Measurements from ENCODE around the gene ZNF777. TPM values are rescaled to one million over a fixed set of nuclear protein-coding genes. Genes with fewer than 3 reads are reported as not detected.
A peak's percentile ranks its signal among the peaks of the same experiment; 100 is the strongest.
"Not testable (repeated sequence)": the region's sequence is repeated elsewhere in the genome, so short reads cannot be mapped to it uniquely, and the experiment has no call there.

Gene ZNF777
- total RNA-seq, 1 experiment from 2014 or later: 15.6 TPM

DNA sequence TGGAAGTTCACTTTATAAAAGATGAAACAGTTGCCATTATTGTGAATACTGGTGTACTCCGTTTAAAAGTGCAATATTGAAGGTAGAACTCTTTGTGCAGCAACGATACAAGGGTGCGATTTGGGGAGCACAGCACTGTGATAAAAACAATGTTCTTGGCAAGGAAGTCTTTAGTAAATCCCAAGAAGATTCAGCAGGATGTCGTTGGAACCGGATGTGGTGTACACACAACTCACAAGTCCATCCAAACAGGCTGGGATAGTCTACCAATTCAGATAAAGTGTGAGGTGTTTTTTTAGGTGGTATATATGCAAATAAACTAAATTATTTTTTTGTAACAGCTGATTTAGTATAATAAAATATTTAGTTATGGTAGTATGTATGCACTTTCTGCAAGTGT is 46.7 kb downstream of the ZNF777 start:
- no peak overlapping the region for H2AK5ac ChIP-seq (ENCODE audit: insufficient read length, low read length)

DNA sequence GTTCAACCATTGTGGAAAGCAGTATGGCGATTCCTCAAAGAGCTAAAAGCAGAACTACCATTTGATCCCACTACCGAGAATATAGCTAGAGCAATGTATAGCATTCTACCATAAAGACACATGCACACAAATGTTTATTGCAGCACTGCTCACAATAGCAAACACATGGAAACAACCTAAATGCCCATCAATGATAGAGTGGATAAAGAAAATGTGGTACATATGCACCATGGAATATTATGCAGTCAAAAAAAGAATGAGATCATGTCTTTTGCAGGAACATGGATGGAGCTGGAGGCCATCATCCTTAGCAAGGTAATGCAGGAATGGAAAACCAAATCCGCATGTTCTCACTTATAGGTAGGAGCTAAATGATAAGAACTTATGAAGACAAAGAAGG is 47.8 kb downstream of the ZNF777 start:
- H3K4me1 Mint-ChIP-seq: peaks cover 11 to 13% of the 10 kb centered on the region in 2 experiments
- not testable (repeated sequence) for H2AFZ ChIP-seq (ENCODE audit: low read length); H4K20me1 ChIP-seq (ENCODE audit: control insufficient read depth, insufficient read depth, insufficient read length); H3T11ph ChIP-seq (ENCODE audit: low read length); H3K4ac ChIP-seq (ENCODE audit: low read depth, low read length); H3K23ac ChIP-seq (ENCODE audit: insufficient read length, low read depth, low read length); H2BK15ac ChIP-seq (ENCODE audit: low read depth, low read length); H3K27me3 ChIP-seq (ENCODE audit: insufficient read depth, low read length); H3K79me1 ChIP-seq (ENCODE audit: insufficient read depth, low read depth, low read length, poor library complexity, severe bottlenecking); H3K36me3 Mint-ChIP-seq (ENCODE audit: insufficient read depth in 1 of 3, low read depth in 3 of 3); H3K79me2 ChIP-seq (ENCODE audit: insufficient read depth, low read length); H3K4me1 ChIP-seq (ENCODE audit: insufficient read depth, low read length); H4K8ac ChIP-seq (replicated peaks; ENCODE audit: insufficient read length, low read depth, low read length); H3K56ac ChIP-seq (ENCODE audit: insufficient read length, low read depth, low read length); H3K27ac Mint-ChIP-seq; H3K9me3 Mint-ChIP-seq; H4K91ac ChIP-seq (ENCODE audit: insufficient read length, low read depth, low read length); H3K9me3 ChIP-seq (ENCODE audit: control insufficient read depth, low read depth, low read length); H3K18ac ChIP-seq (ENCODE audit: insufficient read length, low read depth, low read length); H3K27ac ChIP-seq (ENCODE audit: insufficient read length, low read depth, low read length); DNase-seq; H2BK5ac ChIP-seq (ENCODE audit: insufficient read length, low read length); H2BK12ac ChIP-seq (ENCODE audit: insufficient read length, low read depth, low read length); H3K14ac ChIP-seq (ENCODE audit: insufficient read depth, low read length); H3K9ac ChIP-seq (ENCODE audit: extremely low read depth, insufficient read length, low read length); H3K23me2 ChIP-seq (ENCODE audit: insufficient read length, low read depth, low read length, poor library complexity, severe bottlenecking); H3K4me3 Mint-ChIP-seq; H4K5ac ChIP-seq (ENCODE audit: insufficient read length, low read depth, low read length); H2BK120ac ChIP-seq (ENCODE audit: low read depth, low read length, poor library complexity, severe bottlenecking); H2BK20ac ChIP-seq (ENCODE audit: low read depth, low read length, poor library complexity, severe bottlenecking); H2AK5ac ChIP-seq (ENCODE audit: insufficient read length, low read length); H3K4me2 ChIP-seq (ENCODE audit: insufficient read depth, insufficient read length, low read length)
- no CpG with 5 or more reads among the region's 3 CpGs for WGBS (ENCODE audit: extremely low coverage, insufficient read length, low lambda C conversion rate)
- H3K27me3 Mint-ChIP-seq (ENCODE audit: low read depth): peaks cover 20% of the 10 kb centered on the region

More for the DNA sequence above, 46.7 kb downstream of the ZNF777 start:
- no peak overlapping the region for H2BK5ac ChIP-seq (ENCODE audit: insufficient read length, low read length)
- TF ChIP-seq, protein P1, sequence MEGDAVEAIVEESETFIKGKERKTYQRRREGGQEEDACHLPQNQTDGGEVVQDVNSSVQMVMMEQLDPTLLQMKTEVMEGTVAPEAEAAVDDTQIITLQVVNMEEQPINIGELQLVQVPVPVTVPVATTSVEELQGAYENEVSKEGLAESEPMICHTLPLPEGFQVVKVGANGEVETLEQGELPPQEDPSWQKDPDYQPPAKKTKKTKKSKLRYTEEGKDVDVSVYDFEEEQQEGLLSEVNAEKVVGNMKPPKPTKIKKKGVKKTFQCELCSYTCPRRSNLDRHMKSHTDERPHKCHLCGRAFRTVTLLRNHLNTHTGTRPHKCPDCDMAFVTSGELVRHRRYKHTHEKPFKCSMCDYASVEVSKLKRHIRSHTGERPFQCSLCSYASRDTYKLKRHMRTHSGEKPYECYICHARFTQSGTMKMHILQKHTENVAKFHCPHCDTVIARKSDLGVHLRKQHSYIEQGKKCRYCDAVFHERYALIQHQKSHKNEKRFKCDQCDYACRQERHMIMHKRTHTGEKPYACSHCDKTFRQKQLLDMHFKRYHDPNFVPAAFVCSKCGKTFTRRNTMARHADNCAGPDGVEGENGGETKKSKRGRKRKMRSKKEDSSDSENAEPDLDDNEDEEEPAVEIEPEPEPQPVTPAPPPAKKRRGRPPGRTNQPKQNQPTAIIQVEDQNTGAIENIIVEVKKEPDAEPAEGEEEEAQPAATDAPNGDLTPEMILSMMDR (conservative IDR thresholded peaks at IDR 0.05): no peak
- no peak overlapping the region for H2BK20ac ChIP-seq (ENCODE audit: low read depth, low read length, poor library complexity, severe bottlenecking)
- H4K91ac ChIP-seq (ENCODE audit: insufficient read length, low read depth, low read length): no peak overlapping the region
- peaks cover 20% of the 10 kb centered on the region for H3K27me3 Mint-ChIP-seq (ENCODE audit: low read depth)
- H3K27me3 ChIP-seq (ENCODE audit: insufficient read depth, low read length): no peaks in the 10 kb centered on the region
- H3K27ac Mint-ChIP-seq: no peak overlapping the region
- no peaks in the 10 kb centered on the region; the same call in 1 of the 2 replicates for H3K79me2 ChIP-seq (ENCODE audit: insufficient read depth, low read length)
- H4K20me1 ChIP-seq (ENCODE audit: control insufficient read depth, insufficient read depth, insufficient read length): no peaks in the 10 kb centered on the region
- H3K4me1 Mint-ChIP-seq: peaks cover 11 to 13% of the 10 kb centered on the region in 2 experiments
- peaks cover 6% of the 10 kb centered on the region for H3K23me2 ChIP-seq (ENCODE audit: insufficient read length, low read depth, low read length, poor library complexity, severe bottlenecking)
- no peak overlapping the region for H2BK15ac ChIP-seq (ENCODE audit: low read depth, low read length)
- no peaks in the 10 kb centered on the region for H3K4me1 ChIP-seq (ENCODE audit: insufficient read depth, low read length)
- H3K9ac ChIP-seq (ENCODE audit: extremely low read depth, insufficient read length, low read length): no peak overlapping the region
- no peak overlapping the region for H2AFZ ChIP-seq (ENCODE audit: low read length)
- no peak overlapping the region for H4K8ac ChIP-seq (replicated peaks; ENCODE audit: insufficient read length, low read depth, low read length)
- DNase-seq: no peak
- peak overlapping the region; percentile 67 to 78; a peak in 4 of 5 replicates for H3K4me3 Mint-ChIP-seq
- no peak overlapping the region for H3K4ac ChIP-seq (ENCODE audit: low read depth, low read length)
- no peaks in the 10 kb centered on the region; a peak in 1 of 7 replicates for H3K36me3 Mint-ChIP-seq (ENCODE audit: insufficient read depth in 1 of 3, low read depth in 3 of 3)
- H3K27ac ChIP-seq (ENCODE audit: insufficient read length, low read depth, low read length): no peak overlapping the region
- no CpG with 5 or more reads among the region's 5 CpGs for WGBS (ENCODE audit: extremely low coverage, insufficient read length, low lambda C conversion rate)
- H3K4me2 ChIP-seq (ENCODE audit: insufficient read depth, insufficient read length, low read length): peak overlapping the region; percentile 100
- H2BK12ac ChIP-seq (ENCODE audit: insufficient read length, low read depth, low read length): no peak overlapping the region
- H3K9me3 ChIP-seq (ENCODE audit: control insufficient read depth, low read depth, low read length): no peaks in the 10 kb centered on the region
- no peak overlapping the region for H3K56ac ChIP-seq (ENCODE audit: insufficient read length, low read depth, low read length)
- no peak overlapping the region for H2BK120ac ChIP-seq (ENCODE audit: low read depth, low read length, poor library complexity, severe bottlenecking)
- no peak overlapping the region for H3T11ph ChIP-seq (ENCODE audit: low read length)
- no peak overlapping the region for H4K5ac ChIP-seq (ENCODE audit: insufficient read length, low read depth, low read length)
- H3K14ac ChIP-seq (ENCODE audit: insufficient read depth, low read length): no peak overlapping the region
- no peak overlapping the region for H3K18ac ChIP-seq (ENCODE audit: insufficient read length, low read depth, low read length)
- H3K9me3 Mint-ChIP-seq: peaks cover 3 to 6% of the 10 kb centered on the region in 2 experiments; a peak in 4 of 5 replicates
- no peak overlapping the region for H3K23ac ChIP-seq (ENCODE audit: insufficient read length, low read depth, low read length)
- no peaks in the 10 kb centered on the region for H3K79me1 ChIP-seq (ENCODE audit: insufficient read depth, low read depth, low read length, poor library complexity, severe bottlenecking)

Data from H9 (cell line).